GM19455 (cell line): ENCODE data around the gene DRD4.

Experiments
- ATAC-seq: cut with Tn5 transposase; IDR thresholded peaks from one replicate; pipeline ENCODE4 v1.9.1; 2021; ENCODE audit not compliant: unreplicated experiment

The DRD4 gene

DNA sequence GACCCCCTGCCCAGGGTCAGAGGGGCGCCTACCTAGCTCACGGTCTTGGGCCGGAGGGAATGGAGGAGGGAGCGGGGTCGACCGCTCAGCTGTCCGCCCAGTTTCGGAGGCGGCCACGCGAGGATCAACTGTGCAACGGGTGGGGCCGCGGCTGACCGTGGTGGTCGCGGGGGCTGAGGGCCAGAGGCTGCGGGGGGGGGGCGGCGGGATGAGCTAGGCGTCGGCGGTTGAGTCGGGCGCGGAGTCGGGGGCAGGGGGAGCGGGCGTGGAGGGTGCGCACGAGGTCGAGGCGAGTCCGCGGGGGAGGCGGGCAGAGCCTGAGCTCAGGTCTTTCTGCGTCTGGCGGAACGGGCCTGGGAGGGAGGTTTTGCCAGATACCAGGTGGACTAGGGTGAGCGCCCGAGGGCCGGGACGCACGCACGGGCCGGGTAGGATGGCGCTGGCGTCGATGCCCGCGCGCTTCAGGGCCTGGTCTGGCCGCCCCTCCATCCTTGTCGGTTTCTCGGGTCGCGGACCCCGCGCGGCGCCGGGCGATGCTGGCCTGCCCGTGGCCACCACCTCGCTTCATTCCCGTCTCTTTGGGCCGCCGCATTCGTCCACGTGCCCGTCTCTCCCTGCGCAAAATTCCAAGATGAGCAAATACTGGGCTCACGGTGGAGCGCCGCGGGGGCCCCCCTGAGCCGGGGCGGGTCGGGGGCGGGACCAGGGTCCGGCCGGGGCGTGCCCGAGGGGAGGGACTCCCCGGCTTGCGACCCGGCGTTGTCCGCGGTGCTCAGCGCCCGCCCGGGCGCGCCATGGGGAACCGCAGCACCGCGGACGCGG lies at the start of gene DRD4:
Gene DRD4 (plus strand): TSS at position 759 of the 822 bp plus-strand sequence. CDS start 36 bp downstream, at position 795.
- ATAC-seq = no peak

DNA sequence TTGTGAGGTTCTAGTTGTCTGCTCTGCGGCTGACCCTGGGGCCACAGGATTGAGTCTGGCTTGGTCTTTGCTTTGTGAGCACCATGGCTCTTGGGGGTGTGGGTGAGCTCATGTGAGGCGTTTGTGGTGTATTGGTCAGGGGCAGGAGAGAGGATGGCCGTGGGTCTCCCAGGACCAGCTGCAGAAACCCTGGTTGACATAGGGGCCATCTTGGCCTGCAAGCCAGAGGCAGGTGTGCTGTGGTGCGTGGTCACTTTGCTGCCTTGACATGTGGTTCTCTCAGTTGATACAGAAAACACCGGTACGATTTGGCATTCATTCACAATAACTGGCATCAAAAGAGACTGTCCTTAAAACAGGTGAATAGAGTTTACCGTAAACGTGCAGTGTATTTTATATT lies 49.5 kb upstream of the DRD4 start:
- no peak for ATAC-seq

DNA sequence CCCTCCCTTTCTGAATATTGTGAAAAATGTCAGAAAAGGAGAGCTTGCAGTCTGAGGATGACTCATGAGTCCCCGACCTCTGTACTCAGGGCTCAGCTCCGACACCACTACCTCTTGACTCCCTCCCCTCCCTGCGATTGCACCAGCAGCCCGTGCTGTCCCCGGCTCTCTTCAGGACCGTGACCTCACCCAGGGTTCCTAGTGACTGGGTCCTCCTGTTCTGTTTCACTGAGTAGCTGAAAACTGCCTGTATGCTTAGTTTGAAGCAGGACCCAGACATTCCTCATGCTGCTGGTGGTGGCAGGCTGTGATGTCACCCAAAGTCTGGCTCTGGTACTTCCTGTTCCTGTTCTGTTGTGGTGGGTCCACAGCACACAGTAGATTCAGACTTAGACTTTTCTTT lies 49.1 kb upstream of the DRD4 start:
- ATAC-seq = no peak

DNA sequence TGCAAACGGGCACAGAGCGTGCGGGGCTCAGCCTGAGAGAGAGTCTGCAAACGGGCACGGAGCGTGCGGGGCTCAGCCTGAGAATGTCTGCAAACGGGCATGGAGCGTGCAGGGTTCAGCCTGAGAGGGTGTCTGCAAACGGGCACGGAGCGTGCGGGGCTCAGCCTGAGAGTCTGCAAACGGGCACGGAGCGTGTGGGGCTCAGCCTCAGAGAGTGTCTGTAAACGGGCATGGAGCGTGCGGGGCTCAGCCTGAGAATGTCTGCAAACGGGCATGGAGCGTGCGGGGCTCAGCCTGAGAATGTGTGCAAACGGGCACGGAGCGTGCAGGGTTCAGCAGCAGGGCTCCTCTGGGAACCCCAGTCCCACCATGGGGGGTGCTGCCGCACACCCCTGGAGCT lies 47.3 kb upstream of the DRD4 start:
- ATAC-seq = no peak

DNA sequence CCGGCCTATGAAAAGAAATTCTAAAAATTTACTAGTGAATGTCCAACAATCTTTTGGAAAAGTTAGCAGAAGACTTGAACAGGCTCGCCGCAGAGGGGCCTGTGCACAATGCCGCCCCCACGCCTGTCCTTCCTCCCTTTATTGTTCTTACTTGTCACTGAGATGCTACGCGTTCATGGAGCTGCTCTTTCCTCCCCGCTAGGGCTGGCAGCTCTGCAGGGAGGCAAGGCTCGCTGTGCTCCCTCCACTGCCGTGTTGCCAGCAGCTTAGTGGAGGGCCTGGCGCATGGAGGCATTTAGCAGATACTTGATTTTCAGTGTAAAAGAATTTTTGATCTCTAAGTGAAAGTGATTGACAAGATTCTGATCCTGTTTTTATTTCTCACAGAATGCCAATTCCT lies 46.1 kb upstream of the DRD4 start:
- no peak for ATAC-seq

DNA sequence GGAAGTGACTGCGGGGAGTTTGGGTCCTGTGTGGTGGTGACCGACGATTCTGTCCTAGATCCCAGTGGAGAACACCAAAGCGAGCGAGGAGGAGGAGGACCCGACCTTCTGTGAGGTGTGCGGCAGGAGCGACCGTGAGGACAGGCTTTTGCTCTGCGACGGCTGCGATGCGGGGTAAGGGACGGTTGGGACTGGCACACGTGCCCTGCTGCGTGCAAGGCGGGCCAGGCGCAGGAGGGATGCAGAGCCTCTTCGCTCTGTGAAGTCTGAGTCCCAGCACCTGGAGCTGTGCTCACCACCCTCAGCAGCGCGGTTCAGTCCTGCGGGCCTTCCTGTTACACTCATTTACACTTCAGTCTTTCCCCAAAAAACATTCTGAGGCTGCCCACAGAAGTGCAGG lies 44.6 kb upstream of the DRD4 start:
- ATAC-seq = no peak

DNA sequence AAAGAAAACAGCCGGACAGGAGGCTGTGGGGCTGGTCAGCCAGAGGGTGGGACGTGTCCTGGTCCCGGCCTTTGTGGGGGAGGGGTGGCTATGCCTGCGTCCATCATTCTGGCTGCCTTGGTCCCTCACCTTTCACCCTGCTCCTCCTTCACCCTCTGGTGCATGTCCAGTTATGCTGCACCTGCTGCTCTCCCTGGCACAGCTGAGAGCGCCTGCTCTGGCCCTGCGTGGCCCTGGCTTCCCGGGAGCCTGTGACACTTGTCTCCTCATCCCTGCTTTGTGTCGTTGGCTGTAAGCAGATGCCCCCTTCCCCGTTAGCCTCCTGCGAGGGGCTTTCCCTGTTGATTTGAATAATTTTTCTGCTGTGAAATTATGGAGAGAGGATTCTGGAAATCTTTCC lies 44.2 kb upstream of the DRD4 start:
- no peak for ATAC-seq

DNA sequence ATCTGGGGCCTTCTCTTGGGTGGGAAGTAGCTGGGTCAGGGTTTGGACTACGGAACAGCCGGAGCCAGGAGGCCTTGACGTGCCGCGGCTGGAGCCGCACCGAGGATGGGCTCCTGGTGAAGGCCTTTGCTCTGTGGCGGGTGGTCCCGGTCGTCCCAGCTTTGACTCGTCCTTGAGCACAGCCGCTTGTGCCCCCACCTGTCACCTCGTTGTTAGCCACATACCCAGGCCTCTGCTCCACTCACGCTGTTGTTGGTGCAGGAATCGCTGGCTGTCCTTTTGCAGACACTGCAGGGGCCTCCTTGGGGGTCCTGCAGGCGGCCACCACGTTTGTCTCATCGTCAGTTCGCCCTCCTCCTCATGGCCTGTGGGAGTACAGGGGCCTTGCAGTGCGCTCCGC lies 43.7 kb upstream of the DRD4 start:
- no peak for ATAC-seq

DNA sequence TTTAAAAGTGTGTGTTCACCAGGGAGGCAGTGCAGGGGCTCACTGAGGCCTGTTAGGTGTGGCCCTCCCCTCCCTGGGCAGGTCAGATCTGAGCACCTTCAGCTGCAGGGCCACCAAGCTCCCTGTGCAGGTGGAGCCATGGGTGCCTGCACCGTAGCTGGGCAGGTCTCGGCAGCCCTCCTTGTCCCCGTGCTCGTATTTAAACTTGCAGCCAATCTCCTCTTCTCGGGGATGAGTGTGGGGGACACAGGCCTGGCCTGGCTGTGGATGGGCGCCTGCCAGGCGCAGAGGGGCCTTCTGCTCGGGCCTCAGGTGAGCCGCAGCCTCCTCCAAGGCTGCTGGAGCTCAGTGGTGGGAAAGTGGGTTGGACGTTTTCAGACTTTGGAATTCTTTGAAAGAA lies 41.7 kb upstream of the DRD4 start:
- no peak for ATAC-seq

DNA sequence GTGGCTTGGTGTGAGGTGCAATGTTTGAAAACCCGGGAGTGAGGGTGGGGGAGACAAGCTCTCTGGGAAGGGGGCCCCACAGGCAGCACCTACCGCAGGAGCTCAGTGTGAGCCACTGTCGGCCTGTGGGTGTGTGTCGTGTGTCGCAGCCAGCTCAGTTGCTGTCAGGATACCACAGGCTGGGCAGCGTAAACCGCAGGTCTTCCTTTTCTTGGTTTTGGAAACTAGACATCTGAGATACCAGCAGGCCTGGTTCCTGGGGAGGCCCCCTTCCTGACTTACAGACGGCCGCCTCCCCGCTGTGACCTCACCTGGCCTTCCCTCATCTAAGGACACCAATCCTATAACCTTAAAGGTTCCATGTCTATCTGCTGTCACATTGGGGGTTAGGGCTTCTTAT lies 40.7 kb upstream of the DRD4 start:
- no peak for ATAC-seq

DNA sequence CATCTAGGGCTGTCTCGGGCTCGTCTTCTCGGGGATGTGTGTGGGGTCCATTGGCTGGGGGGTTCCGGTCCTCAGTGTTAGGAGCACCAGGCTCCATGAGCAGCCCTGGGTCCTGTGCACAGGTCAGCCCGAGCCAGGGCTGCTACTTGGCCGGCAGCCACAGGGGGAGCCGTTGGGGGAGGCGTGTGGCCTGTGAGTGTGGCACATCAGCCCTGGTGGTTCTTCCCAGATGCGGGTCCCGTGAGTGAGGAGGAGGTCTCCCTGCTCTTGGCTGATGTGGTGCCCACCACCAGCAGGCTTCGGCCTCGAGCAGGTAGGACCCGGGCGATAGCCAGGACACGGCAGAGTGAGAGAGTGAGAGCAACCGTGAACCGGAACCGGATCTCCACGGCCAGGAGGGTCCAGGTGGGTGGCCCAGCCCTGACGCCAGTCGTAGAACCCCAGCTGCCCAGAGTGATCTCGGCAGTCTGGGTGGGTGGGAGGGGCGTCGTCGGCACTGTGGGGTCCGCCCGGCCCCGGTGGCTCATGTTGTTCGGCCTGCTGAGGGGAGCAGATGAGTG lies 39.8 kb upstream of the DRD4 start:
- no peak for ATAC-seq

DNA sequence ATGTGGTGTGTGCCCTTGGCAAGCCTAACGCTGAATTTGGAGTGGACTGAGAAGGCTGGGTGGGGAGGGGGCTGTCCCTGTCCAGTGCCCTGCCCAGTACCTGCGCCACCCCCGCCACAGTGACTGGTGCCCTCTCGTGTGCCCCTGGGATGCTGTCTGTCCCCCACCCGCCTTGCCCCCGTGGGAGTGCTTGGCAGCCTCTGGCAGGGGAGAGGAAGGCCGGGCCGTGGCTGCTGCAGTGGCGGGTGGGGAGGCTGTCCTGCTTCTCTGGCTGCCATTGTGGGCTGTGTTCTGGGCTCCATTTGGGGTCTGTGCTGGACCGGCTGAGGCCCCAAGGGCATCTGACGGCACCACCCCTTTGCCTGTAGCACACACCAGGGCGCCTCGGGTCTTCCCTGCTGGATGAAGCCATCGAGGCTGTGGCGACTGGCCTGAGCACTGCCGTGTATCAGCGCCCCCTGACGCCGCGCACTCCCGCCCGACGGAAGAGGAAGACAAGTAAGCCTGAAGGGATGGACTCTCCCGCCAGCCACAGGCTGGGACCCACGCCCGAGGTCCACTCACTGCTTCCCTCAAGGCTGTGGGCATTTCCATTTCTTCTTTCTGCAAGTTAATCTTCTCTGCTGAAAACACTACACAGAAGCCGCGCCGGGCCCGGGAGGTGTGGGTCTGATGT lies 38.9 kb upstream of the DRD4 start:
- ATAC-seq = no peak

DNA sequence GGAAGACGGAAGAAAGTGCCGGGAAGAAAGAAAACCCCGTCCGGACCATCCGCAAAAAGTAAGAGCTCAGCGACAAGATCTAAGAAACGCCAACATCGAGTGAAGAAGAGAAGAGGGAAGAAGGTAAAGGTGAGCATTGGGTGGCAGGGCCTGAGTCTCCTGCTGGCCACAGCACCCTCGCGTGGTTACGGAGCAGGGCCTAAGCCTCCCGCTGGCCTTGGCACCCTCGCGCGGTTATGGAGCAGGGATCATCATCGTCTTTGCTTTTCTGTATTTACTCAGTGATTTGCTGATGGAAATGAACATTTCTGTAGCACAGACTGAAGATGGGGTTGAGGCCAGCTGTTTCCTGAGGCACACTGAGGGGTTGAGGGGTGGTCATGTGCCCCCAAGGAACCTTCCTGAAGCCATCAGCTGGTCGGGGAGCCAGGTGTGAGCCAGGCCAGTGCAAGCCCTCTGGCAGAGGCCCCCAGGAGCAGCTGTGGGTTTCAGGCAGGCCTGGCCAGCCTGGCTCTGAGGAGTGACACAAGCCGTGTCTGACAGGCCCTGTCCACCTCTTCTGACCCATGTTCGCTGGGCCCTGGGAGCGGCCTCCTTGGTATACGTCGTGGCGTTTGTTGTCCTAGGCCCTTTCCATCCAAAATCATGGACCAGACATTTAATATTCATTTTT lies 35.4 kb upstream of the DRD4 start:
- ATAC-seq = no peak

DNA sequence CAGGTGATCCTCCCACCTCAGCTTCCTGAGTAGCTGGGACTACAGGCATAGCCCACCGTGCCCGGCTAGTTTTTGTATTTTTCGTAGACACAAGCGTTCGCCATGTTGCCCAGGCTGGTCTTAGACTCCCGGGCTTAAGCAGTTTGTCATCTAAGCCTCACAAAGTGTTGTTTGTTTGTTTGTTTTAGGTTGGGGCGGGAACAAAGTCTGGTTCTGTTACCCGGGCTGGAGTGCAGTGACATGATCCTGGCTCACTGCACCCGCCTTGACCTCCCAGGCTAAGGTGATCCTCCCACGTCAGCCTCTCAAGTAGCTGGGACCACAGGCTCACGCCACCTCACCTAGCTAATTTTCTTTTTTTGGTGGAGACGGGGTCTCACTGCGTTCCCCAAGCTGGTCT lies 33.9 kb upstream of the DRD4 start:
- no peak for ATAC-seq

DNA sequence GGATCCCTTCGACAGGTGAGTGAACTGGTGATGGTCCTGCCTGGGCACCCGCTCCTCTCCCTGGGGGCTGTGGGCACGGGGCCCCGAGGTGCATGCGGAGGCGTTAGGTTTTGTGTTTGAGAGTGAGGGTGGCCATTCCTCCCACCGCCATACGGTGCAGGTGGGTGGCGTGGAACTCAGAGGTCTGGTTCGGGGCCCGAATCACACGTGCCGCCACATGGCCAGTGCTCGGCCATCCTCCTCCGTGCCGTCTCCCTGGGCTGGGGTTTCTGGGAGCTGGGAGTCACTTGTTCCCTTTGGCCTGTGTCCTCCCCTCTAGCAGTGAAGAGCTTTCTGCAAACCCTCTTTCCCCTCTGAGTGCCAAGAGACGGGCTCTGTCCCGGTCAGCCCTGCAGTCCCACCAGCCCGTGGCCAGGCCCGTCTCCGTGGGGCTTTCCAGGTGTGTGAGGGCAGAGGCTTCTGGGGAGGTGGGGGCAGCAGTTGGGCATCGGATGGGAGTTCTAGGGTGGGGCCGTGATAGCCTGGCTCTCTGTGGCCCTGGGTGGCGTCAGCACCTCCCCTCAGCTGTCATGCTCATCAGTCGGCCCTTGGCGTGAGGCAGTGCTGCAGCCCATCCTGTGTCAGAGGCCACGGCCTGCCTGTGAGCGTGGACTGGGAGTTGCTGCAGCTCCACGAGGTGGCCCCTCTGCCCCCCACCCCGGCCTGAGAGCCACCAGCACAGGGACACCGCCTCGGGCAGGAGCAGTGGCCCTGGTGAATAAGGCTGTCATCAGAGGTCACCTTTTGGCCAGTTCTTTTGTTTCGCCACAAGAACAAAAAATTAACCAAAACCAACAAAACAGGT lies 31.6 kb upstream of the DRD4 start:
- no peak for ATAC-seq

DNA sequence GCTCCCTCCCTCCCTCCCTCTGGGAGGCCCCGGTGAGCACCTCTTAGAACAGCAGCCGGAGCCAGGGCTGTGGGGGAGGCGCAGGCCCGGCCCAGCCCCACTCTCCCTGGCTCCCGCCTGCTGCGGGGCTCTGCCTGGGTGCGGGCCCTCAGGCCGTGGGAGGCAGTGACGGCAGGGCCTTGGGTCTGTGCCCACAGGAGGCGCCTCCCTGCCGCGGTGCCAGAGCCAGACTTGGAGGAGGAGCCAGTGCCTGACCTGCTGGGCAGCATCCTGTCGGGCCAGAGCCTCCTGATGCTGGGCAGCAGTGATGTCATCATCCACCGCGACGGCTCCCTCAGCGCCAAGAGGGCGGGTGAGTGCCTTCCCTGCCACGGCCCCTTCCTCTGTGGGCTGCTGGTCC lies 30.8 kb upstream of the DRD4 start:
- no peak for ATAC-seq

DNA sequence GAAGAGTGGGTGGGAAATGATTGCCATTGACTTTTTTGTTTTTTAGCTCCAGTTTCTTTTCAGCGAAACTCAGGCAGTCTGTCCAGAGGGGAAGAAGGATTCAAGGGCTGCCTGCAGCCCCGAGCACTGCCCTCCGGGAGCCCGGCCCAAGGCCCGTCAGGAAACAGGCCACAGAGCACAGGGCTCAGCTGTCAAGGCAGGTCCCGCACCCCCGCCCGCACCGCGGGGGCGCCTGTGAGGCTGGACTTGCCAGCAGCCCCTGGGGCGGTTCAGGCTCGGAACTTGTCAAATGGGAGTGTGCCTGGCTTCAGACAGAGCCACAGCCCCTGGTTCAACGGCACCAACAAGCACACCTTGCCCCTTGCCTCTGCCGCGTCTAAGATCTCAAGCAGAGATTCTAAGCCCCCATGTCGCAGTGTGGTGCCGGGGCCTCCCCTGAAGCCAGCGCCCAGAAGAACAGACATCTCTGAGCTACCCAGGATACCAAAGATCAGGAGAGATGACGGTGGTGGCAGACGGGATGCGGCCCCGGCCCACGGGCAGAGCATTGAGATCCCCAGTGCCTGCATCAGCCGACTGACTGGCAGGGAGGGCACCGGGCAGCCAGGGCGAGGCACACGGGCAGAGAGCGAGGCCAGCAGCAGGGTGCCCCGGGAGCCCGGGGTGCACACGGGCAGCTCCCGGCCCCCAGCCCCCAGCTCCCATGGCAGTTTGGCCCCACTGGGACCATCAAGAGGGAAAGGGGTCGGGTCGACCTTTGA lies 29.9 kb upstream of the DRD4 start:
- ATAC-seq = no peak

DNA sequence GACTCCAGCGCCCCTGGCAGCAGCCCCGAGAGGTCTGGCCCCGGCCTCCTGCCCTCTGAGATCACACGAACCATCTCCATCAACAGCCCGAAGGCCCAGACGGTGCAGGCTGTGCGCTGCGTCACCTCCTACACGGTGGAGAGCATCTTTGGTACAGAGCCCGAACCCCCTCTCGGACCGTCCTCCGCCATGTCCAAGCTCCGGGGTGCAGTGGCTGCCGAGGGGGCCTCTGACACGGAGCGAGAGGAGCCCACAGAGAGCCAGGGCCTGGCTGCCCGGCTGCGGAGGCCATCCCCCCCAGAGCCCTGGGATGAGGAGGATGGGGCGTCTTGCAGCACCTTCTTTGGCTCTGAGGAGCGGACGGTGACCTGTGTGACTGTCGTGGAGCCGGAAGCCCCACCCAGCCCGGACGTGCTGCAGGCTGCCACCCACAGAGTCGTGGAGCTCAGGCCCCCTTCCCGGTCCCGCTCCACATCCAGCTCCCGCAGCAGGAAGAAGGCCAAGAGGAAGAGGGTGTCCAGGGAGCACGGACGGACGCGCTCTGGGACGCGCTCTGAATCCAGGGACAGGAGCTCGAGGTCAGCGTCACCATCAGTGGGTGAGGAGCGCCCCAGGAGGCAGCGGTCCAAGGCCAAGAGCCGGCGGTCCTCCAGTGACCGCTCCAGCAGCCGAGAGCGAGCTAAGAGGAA lies 29.0 kb upstream of the DRD4 start:
- ATAC-seq = no peak

DNA sequence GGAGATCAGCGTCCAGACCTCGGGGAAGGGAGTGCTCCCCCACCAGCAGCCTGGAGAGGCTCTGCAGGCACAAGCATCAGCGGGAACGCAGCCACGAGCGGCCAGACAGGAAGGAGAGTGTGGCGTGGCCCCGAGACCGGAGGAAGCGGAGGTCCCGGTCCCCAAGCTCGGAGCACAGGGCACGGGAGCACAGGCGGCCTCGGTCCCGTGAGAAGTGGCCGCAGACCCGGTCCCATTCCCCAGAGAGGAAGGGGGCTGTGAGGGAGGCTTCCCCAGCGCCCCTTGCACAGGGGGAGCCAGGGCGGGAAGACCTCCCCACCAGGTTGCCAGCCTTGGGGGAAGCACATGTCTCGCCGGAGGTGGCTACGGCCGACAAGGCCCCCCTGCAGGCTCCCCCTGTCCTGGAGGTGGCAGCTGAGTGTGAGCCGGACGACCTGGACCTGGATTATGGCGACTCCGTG lies 28.2 kb upstream of the DRD4 start:
- no peak for ATAC-seq
